ENCODE measurements around the gene NEK8.
"Not testable (repeated sequence)": the region's sequence is repeated elsewhere in the genome, so short reads cannot be mapped to it uniquely, and the experiment has no call there.

Gene NEK8

DNA sequence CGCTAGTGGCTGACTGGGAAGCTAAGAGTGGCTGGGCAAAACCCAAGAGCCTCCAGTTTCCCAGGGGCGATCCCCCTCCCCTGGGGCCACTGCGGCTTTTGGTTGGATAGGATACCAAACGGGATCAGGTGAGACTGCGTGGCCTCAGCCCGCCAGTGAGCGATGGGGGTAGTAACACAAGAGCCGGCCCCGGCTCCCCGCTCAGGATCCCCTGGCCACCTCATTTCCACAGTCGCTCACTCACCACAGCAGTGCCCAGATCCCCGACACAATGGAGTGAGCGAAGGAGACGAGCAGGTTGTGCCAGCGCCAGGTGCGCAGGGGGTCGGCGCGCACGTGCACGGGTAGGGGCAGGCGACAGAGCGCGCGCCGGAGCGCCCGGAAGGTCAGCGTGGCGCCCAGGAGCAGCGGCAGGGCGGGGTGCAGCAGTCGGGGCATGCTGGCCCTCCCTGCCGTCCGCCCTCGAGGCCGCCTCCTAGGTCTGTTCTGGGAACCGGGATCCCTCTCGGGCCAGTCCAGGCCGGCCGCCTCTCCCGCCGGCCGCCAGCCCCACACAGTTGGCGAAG, 2.8 kb upstream of the NEK8 start:
- peak; percentile 48 for DNase-seq

DNA sequence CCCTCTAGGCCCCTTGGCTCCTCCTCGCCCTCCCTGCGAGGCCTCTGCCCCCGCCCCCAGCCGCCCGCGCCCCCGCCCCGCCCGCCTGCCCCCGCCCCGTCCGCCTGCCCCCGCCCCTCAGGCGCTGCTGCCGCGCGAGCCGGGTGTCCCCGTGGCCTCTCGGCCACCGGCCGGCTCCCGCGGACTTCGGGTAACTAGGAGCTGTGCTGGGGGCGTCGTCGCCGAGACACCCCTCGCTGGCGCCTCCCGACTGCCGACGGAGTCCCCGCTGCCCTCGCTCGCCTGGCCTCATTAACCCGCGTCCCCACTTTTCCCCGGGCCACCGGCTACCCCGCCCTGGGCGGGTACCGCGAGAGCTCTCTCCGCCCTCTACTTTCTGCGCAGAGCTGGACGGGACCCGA, 2.4 kb upstream of the NEK8 start, which contains the start of gene TLCD1:
TSS of gene TLCD1 (minus strand) at position 8 of the 401 bp plus-strand sequence. CDS start 136 bp downstream, outside the sequence.
- no peak for DNase-seq

- DNase-seq = peak; percentile 81
Observed at GRCh38 chr17:28726627-28727491, 1.7 kb upstream of the NEK8 start.

- no peak for DNase-seq
Observed at GRCh38 chr17:28729950-28730330, 1.4 kb downstream of the NEK8 start.

- DNase-seq = no peak
Observed at GRCh38 chr17:28733346-28733745, 4.8 kb downstream of the NEK8 start.

DNA sequence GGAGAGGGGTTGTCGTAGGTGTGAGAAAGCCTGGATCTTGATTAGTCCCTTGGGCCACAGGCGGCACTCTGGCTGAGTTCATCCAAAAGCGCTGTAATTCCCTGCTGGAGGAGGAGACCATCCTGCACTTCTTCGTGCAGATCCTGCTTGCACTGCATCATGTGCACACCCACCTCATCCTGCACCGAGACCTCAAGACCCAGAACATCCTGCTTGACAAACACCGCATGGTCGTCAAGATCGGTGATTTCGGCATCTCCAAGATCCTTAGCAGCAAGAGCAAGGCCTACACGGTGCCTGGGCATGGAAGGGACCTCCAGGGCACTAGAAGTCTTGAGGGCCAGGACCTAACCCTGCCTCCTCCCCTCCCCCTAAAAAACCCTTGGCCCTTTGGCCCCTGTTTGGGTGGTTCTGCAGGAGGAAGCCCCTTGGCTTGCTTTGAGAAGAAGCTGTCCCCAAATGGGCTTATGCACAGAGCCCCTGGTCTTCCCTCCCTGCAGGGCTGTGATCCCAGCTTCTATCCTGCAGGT, 6.2 kb downstream of the NEK8 start:
- DNase-seq = no peak

- no peak for DNase-seq
Observed at GRCh38 chr17:28735242-28735722, 6.7 kb downstream of the NEK8 start.

GRCh38 chr17:28735913-28736769, 7.6 kb downstream of the NEK8 start:
- not testable (repeated sequence) for DNase-seq

- no peak for DNase-seq
Observed at GRCh38 chr17:28737316-28737715, 8.7 kb downstream of the NEK8 start.

DNA sequence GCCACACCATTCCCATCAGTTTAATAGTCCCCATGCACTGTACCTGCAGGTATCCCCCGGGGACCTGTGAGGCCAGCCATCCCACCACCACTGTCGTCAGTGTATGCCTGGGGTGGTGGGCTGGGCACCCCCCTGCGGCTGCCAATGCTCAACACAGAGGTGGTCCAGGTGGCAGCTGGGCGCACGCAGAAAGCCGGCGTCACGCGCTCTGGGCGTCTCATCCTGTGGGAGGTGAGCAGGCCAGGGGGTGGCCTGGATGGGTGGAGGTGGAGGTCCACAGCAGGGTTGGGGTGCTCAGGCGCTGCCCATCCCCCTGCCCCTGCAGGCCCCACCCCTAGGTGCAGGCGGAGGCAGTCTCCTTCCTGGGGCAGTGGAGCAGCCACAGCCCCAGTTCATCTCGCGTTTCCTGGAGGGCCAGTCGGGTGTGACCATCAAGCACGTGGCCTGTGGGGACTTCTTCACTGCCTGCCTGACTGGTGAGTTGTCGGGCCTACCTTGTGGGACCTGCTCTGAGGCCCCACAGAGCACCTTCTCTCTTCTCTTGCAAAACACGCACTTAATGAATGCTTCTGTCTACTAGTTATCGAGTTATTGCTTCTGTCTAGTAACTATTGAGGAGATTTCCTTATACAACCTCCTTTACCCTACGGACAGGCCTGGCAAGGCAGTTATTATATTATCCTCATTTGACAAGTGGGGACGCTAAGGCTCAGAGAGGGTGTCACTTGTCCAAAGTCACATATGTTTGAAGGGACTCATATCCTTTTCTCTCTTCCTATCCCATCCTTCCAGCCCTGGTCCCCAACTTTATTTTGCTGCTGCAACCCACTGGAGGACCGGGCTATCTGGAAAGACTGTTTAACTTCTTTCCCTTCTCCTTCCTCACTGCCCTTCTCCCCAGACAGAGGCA, 9.4 kb downstream of the NEK8 start:
- no peak for DNase-seq

DNA sequence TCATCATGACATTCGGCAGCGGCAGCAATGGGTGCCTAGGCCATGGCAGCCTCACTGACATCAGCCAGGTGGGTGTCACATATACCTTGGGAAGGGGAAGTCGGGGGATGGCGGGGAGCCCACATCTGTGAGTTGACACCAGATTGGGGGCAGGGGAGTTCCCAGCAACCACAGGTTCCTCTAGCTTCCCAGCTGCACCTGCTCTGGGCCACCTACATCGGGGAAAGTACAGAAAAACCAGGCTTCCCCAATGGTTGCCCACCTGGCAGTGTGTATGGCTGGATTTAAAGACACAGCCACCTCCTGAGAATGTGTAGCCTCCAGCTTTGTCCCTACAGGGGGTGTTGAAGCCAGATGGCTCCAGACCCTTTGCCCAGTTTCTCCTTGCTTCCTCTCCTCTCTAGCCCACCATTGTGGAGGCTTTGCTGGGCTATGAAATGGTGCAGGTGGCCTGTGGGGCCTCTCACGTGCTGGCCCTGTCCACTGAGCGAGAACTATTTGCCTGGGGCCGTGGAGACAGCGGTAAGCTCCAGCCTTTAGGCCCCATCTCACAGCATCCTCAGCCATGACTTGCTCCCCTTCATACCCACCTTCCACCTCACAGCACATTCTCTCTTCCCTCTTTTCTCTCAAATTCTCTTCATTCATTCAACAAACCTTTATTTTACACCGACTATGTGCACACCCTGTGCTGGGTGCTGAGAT, 10.2 kb downstream of the NEK8 start:
- no peak for DNase-seq

- DNase-seq = no peak
Observed at GRCh38 chr17:28740406-28741357, 12.1 kb downstream of the NEK8 start.

DNA sequence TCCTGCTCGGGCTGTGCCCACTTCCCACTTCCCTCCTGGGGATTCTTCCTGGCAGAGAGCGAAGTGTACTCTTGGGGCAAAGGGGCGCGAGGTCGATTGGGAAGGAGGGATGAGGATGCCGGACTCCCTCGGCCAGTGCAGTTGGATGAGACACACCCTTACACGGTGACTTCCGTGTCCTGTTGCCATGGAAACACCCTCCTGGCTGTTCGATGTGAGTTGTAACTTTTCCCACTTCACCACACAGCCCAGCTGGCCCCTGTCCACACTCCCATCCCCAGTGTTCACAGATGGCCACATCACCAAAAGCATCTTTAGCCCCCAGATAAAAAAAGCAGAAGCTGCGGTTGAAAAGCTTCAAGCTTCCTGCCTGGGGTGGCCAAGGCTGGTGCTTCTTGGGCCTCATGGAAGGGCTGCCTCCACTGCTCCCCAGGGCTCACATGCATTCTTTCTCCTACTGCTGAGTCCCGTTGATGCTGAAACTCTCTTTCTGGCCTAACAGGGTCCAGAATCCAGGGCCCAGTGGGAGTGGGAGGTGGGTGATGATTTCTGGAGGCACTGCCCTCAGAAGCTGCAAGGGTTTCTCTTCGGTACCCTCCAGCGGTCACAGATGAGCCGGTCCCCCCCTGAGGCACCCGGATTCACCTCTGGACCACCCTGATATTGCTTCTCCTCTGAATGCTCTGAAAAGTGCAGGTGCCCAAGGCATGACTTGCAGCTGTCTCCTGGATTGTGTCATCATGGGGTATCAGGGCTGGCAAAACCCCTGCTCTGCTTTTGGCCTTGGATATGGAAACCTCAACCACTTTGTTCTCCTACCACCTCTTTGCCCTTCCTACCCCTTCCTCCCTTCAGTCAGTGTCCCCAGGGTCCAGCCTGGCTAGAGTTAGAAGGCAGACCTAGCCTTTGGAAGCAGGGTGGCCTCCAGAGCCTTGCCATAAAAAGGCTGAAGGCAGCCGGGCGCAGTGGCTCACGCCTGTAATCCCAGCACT, 13.1 kb downstream of the NEK8 start:
- no peak for DNase-seq

DNA sequence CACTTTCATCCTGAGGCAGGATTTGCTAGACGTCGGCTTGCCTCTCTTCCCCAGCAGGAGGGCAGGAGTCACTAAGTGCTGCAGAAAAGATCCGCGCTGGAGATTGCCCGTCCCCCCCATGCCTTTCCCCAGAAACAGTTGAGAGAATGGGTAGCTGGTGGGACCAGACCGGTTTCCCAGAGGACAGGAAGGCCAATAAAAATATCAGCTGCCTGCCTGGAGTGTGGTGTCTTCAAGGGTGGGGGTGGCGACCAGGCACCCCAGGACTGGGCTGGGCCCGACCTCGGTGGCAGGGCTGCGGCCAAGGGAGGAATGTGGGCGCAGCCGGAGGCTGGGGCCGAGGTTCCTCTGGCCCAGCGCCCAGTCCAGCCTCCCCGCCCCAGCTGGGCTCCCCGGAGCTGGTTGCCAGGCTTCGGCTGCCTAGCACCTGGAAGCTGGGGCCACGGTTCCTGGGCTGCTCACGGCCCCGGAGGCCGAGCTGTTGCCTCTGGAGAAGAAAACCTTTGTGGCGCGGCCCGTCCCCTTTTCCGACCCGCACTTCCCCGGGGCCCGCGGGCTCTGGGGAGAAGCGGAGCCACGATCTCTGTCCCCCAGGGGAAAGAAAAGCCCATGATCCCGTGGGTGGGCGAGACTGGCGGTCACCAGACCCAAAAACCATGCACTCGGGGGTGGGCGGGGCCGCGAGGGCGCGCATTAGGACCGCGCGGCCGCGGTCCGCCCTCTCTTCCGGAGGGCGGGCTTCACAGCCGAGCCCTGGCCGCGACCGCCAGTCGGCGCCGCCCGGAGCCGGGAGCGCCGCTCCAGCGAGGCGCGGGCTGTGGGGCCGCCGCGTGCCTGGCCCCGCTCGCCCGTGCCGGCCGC, 14.9 kb downstream of the NEK8 start, which contains the start of gene TRAF4:
TSS of gene TRAF4 (plus strand) at position 769 of the 861 bp plus-strand sequence. CDS start 102 bp downstream, outside the sequence.
- DNase-seq = no peak

DNA sequence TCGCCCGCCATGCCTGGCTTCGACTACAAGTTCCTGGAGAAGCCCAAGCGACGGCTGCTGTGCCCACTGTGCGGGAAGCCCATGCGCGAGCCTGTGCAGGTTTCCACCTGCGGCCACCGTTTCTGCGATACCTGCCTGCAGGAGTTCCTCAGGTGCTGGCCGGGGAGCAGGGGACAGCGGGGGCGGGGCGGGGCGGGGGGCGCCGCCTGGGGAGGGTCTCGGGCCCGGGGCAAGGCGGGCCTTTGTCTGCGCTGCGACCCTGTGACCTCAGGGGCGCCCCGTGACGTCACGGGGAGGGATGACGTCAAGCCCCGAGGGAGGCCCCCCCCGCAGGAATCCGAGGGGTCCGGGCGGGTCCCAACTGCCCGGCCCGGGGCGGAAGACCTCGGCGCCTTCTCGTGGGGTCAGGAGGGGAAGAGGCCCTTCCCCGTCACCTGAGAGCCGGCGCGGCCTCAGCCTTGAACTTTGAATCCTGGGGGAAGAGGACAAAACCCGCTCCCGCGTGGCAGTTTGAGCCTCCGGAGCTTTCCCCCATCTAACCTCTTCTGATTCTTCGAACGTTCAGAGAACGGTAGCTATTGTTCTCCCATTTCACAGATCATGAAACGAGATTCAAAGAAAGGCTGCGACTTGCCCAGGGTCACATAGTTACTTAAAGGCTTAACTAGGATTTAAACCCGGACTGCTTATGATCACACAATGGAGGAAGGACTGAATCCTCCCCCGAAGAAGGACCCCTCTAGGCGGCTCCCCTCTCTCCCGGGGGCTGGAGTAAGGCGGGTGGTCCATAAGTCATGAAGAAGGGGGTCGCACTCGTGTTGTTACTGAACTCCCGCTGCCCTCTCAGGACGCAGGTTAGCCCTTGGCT, 15.8 kb downstream of the NEK8 start:
- DNase-seq = no peak

DNA sequence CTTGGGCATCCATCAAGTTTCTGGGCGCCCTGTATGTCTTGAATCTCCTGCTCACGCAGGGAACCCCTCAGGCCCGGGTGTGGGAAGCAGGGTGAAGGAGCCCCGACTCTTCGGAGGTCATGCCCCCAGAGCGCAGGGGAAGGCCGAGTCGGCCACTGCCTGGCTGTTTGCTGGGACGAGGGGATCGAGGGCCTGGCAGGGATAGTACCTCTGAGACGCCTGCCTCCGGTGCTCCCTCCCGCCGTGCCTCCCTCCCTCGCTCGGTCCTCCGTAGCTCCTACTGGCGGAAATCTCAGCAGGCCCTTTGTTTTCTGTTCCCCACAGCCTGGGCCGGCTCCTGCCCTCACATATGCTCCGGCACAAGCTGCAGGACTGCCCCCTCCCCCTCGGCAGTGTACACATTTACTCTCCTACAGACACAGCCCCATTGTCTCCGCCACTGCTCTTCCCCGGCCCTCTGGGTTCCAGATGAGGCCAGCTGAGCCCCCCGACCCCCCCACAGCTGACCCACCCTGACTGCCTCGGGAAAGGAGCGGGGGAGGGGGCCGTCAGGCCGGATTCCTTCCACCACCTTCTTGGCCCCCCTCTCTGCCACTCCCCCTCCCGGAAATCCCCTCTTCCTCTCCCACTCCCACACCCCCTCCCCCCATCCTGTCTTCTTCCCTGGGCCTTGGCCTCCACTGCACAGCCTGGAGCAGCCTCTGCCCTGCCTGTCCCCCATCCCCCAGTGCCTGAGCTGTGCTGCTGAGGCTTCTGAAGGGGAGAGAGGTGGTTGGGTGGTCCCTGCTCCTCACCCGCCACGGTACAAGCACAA, 16.6 kb downstream of the NEK8 start:
- no peak for DNase-seq
